PC-9 (cell line): ENCODE data around the gene ADAM23. TPM values are rescaled to one million over a fixed set of nuclear protein-coding genes. Genes with fewer than 3 reads are reported as not detected.

ENCODE experiments used
- BruUV-seq: library from RNA; stranded (reverse); fragments of 400-500 nt; replicated peaks from 2 replicates; lab custom pipeline; 2021; lab: Mats Ljungman, UMichigan
- CTCF ChIA-PET: fragments of 300-600 bp; sonication (Branson Sonifier 250); formaldehyde crosslinking; loops from one replicate; lab custom pipeline; 2022; ENCODE audit warnings: antibody characterized with exemption; lab: Charles Lee
- POLR2A ChIA-PET: fragments of 300-600 bp; sonication (Branson Sonifier 250); formaldehyde crosslinking; loops from one replicate; lab custom pipeline; 2022; ENCODE audit warnings: antibody characterized with exemption; ENCODE audit not compliant: unreplicated experiment; lab: Charles Lee
- DNase-seq, 2 experiments: peaks; one replicate each; pipeline versions ENCODE4 v3.0.0 to v3.0.0-alpha.2; 2015 to 2022; ENCODE audit warnings: mixed read lengths in 1 of 2
- H2AFZ ChIP-seq: fragments of 200-600 bp; sonication (generic); 2 replicates; pipeline ENCODE4 v1.8.1; 2017; ENCODE audit warnings: antibody characterized with exemption
- H3F3A ChIP-seq: fragments of 200-600 bp; sonication (generic); 2 replicates; pipeline ENCODE4 v1.8.1; 2017; ENCODE audit warnings: antibody characterized with exemption, mild to moderate bottlenecking, low read depth; ENCODE audit not compliant: insufficient read depth
- H3K27ac ChIP-seq: fragments of 200-600 bp; sonication (generic); 2 replicates; pipeline ENCODE4 v1.6.1; 2016; ENCODE audit warnings: mixed run types
- H3K27me3 ChIP-seq: fragments of 200-600 bp; sonication (generic); 2 replicates; pipeline ENCODE4 v1.6.1; 2016; ENCODE audit warnings: low read depth, mixed run types; ENCODE audit not compliant: insufficient read depth
- H3K36me3 ChIP-seq: fragments of 200-600 bp; sonication (generic); 2 replicates; pipeline ENCODE4 v1.6.1; 2016; ENCODE audit warnings: low read depth, mixed run types
- H3K4me1 ChIP-seq: fragments of 200-600 bp; sonication (generic); replicated peaks from 2 replicates; pipeline ENCODE4 v1.6.1; 2016; ENCODE audit warnings: mixed run types; ENCODE audit not compliant: insufficient read depth
- H3K4me2 ChIP-seq: fragments of 200-600 bp; sonication (generic); 2 replicates; pipeline ENCODE4 v1.6.1; 2017; ENCODE audit warnings: mixed run types
- H3K4me3 ChIP-seq: fragments of 200-600 bp; sonication (generic); 2 replicates; pipeline ENCODE4 v1.6.1; 2016; ENCODE audit warnings: mixed run types
- H3K79me2 ChIP-seq: fragments of 200-600 bp; sonication (generic); 2 replicates; pipeline ENCODE4 v1.6.1; 2017; ENCODE audit warnings: low read depth, mixed run types
- H3K9me2 ChIP-seq: fragments of 200-600 bp; sonication (generic); 2 replicates; pipeline ENCODE4 v1.8.1; 2017; ENCODE audit warnings: mild to moderate bottlenecking; ENCODE audit not compliant: insufficient read depth
- H3K9me3 ChIP-seq: fragments of 200-600 bp; sonication (generic); 2 replicates; pipeline ENCODE4 v1.8.1; 2016; ENCODE audit warnings: low read depth; ENCODE audit not compliant: insufficient read depth
- H4K20me1 ChIP-seq: fragments of 200-600 bp; sonication (generic); 2 replicates; pipeline ENCODE4 v1.8.1; 2017; ENCODE audit not compliant: insufficient read depth
- EZH2 ChIP-seq: fragments of 200-600 bp; sonication (generic); IDR thresholded peaks from 2 replicates; pipeline ENCODE4 v1.8.0; 2017; ENCODE audit warnings: antibody characterized with exemption, low read depth
- intact Hi-C: fragments of 100-400 bp; cut with micrococcal nuclease; formaldehyde crosslinking; loops from one replicate; pipeline ENCODE4 v1.10.0; 2022; ENCODE audit not compliant: unreplicated experiment
- total RNA-seq: library from RNA; stranded (reverse); gene quantifications from 2 replicates; pipeline ENCODE4 v1.2.3, GENCODE V29; 2021
- TF ChIP-seq, protein P1 (sequence below): fragments of 200-600 bp; sonication (generic); conservative IDR thresholded peaks from 2 replicates; pipeline ENCODE4 v1.6.1; 2017; ENCODE audit warnings: mixed run types, antibody characterized with exemption, mild to moderate bottlenecking, moderate library complexity

Gene ADAM23
- total RNA-seq, 1 experiment from 2014 or later = 12.0 TPM

DNA sequence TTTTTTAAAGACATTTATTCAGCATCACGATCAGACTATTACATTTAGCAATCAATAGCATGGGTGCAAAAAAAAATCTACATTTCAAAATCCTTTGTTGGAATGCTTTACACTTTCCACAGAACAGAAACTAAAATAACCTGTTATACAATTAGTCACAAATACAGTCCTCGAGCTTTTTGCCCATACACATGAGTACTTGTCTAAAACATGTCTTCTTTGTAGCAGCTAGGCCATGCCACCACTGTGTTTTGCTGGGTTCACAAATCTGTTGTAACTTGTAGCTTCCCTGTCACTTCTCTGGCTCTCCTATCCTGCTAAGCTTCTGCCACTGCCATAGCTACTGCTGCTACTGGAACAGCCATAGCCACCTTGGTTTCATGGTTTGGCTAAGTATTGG is 24.4 kb upstream of the ADAM23 start:
- Histone ChIP-seq H3K27me3 (no peaks in the 10 kb centered on the region), H4K20me1 (no peaks in the 10 kb centered on the region), H3F3A (no peaks in the 10 kb centered on the region), H2AFZ (no peak overlapping the region), H3K36me3 (no peaks in the 10 kb centered on the region), H3K9me2 (no peaks in the 10 kb centered on the region), H3K9me3 (no peaks in the 10 kb centered on the region), H3K27ac (no peak overlapping the region), H3K4me1 (no peaks in the 10 kb centered on the region), H3K79me2 (no peaks in the 10 kb centered on the region), H3K4me2 (no peak overlapping the region), H3K4me3 (no peak overlapping the region)
- ChIA-PET CTCF (no interaction called here), POLR2A (no interaction called here)
- DNase-seq = no peak
- BruUV-seq = no TSS peak
- TF ChIP-seq, protein P1, sequence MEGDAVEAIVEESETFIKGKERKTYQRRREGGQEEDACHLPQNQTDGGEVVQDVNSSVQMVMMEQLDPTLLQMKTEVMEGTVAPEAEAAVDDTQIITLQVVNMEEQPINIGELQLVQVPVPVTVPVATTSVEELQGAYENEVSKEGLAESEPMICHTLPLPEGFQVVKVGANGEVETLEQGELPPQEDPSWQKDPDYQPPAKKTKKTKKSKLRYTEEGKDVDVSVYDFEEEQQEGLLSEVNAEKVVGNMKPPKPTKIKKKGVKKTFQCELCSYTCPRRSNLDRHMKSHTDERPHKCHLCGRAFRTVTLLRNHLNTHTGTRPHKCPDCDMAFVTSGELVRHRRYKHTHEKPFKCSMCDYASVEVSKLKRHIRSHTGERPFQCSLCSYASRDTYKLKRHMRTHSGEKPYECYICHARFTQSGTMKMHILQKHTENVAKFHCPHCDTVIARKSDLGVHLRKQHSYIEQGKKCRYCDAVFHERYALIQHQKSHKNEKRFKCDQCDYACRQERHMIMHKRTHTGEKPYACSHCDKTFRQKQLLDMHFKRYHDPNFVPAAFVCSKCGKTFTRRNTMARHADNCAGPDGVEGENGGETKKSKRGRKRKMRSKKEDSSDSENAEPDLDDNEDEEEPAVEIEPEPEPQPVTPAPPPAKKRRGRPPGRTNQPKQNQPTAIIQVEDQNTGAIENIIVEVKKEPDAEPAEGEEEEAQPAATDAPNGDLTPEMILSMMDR = no peak
- no peak for TF ChIP-seq EZH2
- intact Hi-C loops = no loop called here

DNA sequence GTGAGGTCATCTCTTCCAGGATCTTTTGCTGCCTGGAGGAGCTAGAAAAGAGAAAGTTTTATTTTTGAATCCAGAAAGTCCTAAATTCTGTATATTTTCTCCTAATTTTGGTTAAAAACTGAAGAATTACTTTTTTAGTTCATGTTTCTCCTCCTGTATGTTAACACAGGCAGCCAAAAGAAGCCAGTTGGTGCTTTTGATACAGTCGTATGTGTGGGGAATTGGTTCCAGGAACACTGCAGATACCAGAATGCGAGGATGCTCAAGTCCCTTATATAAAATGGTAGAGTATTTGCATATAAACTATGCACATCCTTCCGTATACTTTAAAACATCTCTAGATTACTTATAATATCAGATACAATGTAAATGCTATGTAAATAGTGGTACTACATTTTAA is 22.6 kb upstream of the ADAM23 start:
- no TSS peak for BruUV-seq
- CTCF ChIA-PET = no interaction called here

DNA sequence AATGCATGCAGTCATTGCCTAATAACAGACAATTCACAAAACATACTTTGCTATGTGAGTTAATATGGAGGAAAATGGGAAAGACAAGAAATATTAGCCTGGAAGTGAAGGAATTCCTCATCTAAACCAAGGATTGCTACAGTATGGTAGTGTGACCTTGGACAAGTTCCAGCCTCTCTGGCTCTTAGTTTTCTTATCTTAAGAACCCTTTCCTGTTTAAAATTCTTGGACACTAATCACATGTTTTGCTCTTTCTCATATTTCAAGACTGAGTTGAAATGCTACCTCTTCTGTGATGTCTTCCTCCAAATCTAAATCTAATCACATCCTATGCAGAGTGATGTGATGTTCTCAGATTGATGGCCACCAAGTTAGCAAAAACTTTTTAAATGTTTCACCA is 20.8 kb upstream of the ADAM23 start:
- Histone ChIP-seq H3K4me3 (no peak overlapping the region), H3K9me3 (no peaks in the 10 kb centered on the region), H3K36me3 (no peaks in the 10 kb centered on the region), H3K79me2 (no peaks in the 10 kb centered on the region), H3K27ac (no peak overlapping the region), H2AFZ (no peak overlapping the region), H3K27me3 (no peaks in the 10 kb centered on the region), H3K4me2 (no peak overlapping the region), H3K9me2 (no peaks in the 10 kb centered on the region), H3F3A (no peaks in the 10 kb centered on the region), H4K20me1 (no peaks in the 10 kb centered on the region), H3K4me1 (no peaks in the 10 kb centered on the region)
- intact Hi-C loops = no loop called here
- TF ChIP-seq EZH2 = no peak
- TF ChIP-seq, protein P1 = no peak
- CTCF ChIA-PET = no interaction called here
- no peak for DNase-seq
- POLR2A ChIA-PET = no interaction called here
- no TSS peak for BruUV-seq

More for the DNA sequence above, 22.6 kb upstream of the ADAM23 start:
- DNase-seq = no peak
- POLR2A ChIA-PET = no interaction called here
- Histone ChIP-seq H3K4me3 (no peak overlapping the region), H3K79me2 (no peaks in the 10 kb centered on the region), H3K4me1 (no peaks in the 10 kb centered on the region), H3K9me3 (no peaks in the 10 kb centered on the region), H3K9me2 (no peaks in the 10 kb centered on the region), H3K27me3 (no peaks in the 10 kb centered on the region), H4K20me1 (no peaks in the 10 kb centered on the region), H3K4me2 (no peak overlapping the region), H2AFZ (no peak overlapping the region), H3K27ac (no peak overlapping the region), H3F3A (no peaks in the 10 kb centered on the region), H3K36me3 (no peaks in the 10 kb centered on the region)
- no peak for TF ChIP-seq EZH2
- TF ChIP-seq, protein P1 = no peak
- intact Hi-C loops = no loop called here
